Lower lobe of right lung (tissue), 2 donors: ENCODE data around the gene GNGT2. TPM values are rescaled to one million over a fixed set of nuclear protein-coding genes. Genes with fewer than 3 reads are reported as not detected.

Source experiments
- ATAC-seq, 2 donors: fragments of 200-7000 bp; cut with Tn5 transposase; one replicate each; pipeline ENCODE4 v1.9.1; 2020 to 2022; ENCODE audit warnings: mild to moderate bottlenecking in 2 of 2, moderate library complexity in 2 of 2
- DNase-seq: peaks from one replicate; pipeline ENCODE4 v3.0.0-alpha.2; 2020
- H3K27ac ChIP-seq: fragments of 200-600 bp; one replicate; pipeline ENCODE4 v1.8.0; 2022
- H3K27me3 ChIP-seq: fragments of 200-600 bp; one replicate; pipeline ENCODE4 v1.8.0; 2022; ENCODE audit warnings: low read depth
- H3K36me3 ChIP-seq: fragments of 200-600 bp; one replicate; pipeline ENCODE4 v1.8.0; 2022; ENCODE audit warnings: mild to moderate bottlenecking
- H3K4me1 ChIP-seq: fragments of 200-600 bp; one replicate; pipeline ENCODE4 v1.8.0; 2022
- H3K4me3 ChIP-seq: fragments of 200-600 bp; one replicate; pipeline ENCODE4 v1.8.0; 2022; ENCODE audit warnings: mild to moderate bottlenecking
- H3K9me3 ChIP-seq: fragments of 200-600 bp; one replicate; pipeline ENCODE4 v1.8.0; 2022
- intact Hi-C: fragments of 100-400 bp; cut with DNase I; formaldehyde crosslinking; loops from one replicate; pipeline ENCODE4 v1.11.0; 2022
- total RNA-seq: library from RNA; stranded (reverse); fragmentation: NEBNext Ultra II Directional; extraction: Animal tissue kit (Norgen Biotek cat#: 25700); gene quantifications from one replicate; pipeline ENCODE4 v1.2.1, GENCODE V29; 2021
- TF ChIP-seq, protein P1 (sequence below): fragments of 200-600 bp; IDR thresholded peaks from one replicate; pipeline ENCODE4 v1.8.0; 2022; ENCODE audit warnings: antibody characterized with exemption, mild to moderate bottlenecking
- donor health status: DM: no; HTN: yes; CAD: no; lungs with severe emphysema.

Gene GNGT2
- total RNA-seq, 1 donor from 2014 or later, result 21.1 TPM

GRCh38 chr17:49213399-49213798 lies 3.0 kb upstream of the GNGT2 start:
- no peaks in the 10 kb centered on the region for H3K36me3 ChIP-seq
- peak overlapping the region; percentile 36 for H3K27ac ChIP-seq
- H3K4me3 ChIP-seq, result peak overlapping the region; percentile 64
- H3K4me1 ChIP-seq, result peaks cover 73% of the 10 kb centered on the region
- DNase-seq, result no peak
- ATAC-seq, result no peak
- H3K9me3 ChIP-seq, result no peaks in the 10 kb centered on the region
- intact Hi-C loops, result no loop called here
- no peaks in the 10 kb centered on the region for H3K27me3 ChIP-seq
- TF ChIP-seq, protein P1, sequence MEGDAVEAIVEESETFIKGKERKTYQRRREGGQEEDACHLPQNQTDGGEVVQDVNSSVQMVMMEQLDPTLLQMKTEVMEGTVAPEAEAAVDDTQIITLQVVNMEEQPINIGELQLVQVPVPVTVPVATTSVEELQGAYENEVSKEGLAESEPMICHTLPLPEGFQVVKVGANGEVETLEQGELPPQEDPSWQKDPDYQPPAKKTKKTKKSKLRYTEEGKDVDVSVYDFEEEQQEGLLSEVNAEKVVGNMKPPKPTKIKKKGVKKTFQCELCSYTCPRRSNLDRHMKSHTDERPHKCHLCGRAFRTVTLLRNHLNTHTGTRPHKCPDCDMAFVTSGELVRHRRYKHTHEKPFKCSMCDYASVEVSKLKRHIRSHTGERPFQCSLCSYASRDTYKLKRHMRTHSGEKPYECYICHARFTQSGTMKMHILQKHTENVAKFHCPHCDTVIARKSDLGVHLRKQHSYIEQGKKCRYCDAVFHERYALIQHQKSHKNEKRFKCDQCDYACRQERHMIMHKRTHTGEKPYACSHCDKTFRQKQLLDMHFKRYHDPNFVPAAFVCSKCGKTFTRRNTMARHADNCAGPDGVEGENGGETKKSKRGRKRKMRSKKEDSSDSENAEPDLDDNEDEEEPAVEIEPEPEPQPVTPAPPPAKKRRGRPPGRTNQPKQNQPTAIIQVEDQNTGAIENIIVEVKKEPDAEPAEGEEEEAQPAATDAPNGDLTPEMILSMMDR, result no peak

- DNase-seq, result no peak
- Histone ChIP-seq H3K9me3 (no peaks in the 10 kb centered on the region), H3K36me3 (no peaks in the 10 kb centered on the region), H3K4me3 (peak overlapping the region; percentile 64), H3K4me1 (peaks cover 35% of the 10 kb centered on the region), H3K27me3 (no peaks in the 10 kb centered on the region), H3K27ac (peak overlapping the region; percentile 80)
- TF ChIP-seq, protein P1, result no peak
- intact Hi-C loops, result no loop called here
- ATAC-seq, result peak in 1 of 2 donors; percentile 13
These were observed 1.3 kb downstream of the GNGT2 start for GRCh38 chr17:49209061-49209571.

- intact Hi-C loops, result no loop called here
- H3K36me3 ChIP-seq, result no peaks in the 10 kb centered on the region
- H3K9me3 ChIP-seq, result no peaks in the 10 kb centered on the region
- no peak overlapping the region for H3K4me3 ChIP-seq
- TF ChIP-seq, protein P1, result no peak
- H3K4me1 ChIP-seq, result peaks cover 14% of the 10 kb centered on the region
- DNase-seq (no peak), ATAC-seq (no peak)
- H3K27ac ChIP-seq, result no peak overlapping the region
- H3K27me3 ChIP-seq, result no peaks in the 10 kb centered on the region
These were observed 5.9 kb downstream of the GNGT2 start for GRCh38 chr17:49204516-49204915.

GRCh38 chr17:49203796-49204195 lies 6.6 kb downstream of the GNGT2 start:
- Histone ChIP-seq H3K36me3 (no peaks in the 10 kb centered on the region), H3K4me1 (peaks cover 6% of the 10 kb centered on the region), H3K4me3 (no peak overlapping the region), H3K9me3 (no peaks in the 10 kb centered on the region), H3K27me3 (no peaks in the 10 kb centered on the region), H3K27ac (no peak overlapping the region)
- DNase-seq, result no peak
- TF ChIP-seq, protein P1, result no peak
- ATAC-seq, result no peak
- intact Hi-C loops, result no loop called here

DNA sequence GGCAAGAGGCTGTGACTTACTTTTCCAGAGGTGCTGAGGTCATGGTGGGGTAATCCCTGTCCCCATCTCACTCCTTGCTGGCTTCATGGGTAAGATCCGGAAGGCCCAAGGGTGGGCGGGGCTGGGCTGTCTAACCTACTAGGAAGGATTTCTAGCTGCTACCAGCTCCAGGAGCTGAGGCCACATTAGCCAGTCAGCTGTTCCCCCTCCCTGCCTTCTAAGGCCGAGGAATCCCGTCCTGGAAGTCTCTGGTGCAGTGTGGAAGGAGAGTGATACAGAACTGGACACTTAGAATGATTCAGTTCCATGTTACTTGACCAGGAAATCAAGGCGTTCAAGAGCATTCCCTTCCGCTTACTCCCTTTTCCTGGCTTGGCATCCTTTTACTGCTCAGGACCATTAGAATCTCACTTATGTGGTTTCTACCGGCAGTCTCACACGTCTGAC lies 8.9 kb downstream of the GNGT2 start:
- ATAC-seq (no peak), DNase-seq (no peak)
- no peaks in the 10 kb centered on the region for H3K4me1 ChIP-seq
- H3K36me3 ChIP-seq, result no peaks in the 10 kb centered on the region
- intact Hi-C loops, result no loop called here
- no peak overlapping the region for H3K4me3 ChIP-seq
- H3K9me3 ChIP-seq, result no peaks in the 10 kb centered on the region
- no peaks in the 10 kb centered on the region for H3K27me3 ChIP-seq
- TF ChIP-seq, protein P1, result no peak
- no peak overlapping the region for H3K27ac ChIP-seq
